Measurements from ENCODE around the gene TSR3. TPM values are rescaled to one million over a fixed set of nuclear protein-coding genes. Genes with fewer than 3 reads are reported as not detected.

The TSR3 gene
- total and polyA plus RNA-seq, 2 of the 13 experiments (the other 11 are each of a cell fraction or from before 2014, with no cell fraction given): 24.2 to 51.0 TPM

DNA sequence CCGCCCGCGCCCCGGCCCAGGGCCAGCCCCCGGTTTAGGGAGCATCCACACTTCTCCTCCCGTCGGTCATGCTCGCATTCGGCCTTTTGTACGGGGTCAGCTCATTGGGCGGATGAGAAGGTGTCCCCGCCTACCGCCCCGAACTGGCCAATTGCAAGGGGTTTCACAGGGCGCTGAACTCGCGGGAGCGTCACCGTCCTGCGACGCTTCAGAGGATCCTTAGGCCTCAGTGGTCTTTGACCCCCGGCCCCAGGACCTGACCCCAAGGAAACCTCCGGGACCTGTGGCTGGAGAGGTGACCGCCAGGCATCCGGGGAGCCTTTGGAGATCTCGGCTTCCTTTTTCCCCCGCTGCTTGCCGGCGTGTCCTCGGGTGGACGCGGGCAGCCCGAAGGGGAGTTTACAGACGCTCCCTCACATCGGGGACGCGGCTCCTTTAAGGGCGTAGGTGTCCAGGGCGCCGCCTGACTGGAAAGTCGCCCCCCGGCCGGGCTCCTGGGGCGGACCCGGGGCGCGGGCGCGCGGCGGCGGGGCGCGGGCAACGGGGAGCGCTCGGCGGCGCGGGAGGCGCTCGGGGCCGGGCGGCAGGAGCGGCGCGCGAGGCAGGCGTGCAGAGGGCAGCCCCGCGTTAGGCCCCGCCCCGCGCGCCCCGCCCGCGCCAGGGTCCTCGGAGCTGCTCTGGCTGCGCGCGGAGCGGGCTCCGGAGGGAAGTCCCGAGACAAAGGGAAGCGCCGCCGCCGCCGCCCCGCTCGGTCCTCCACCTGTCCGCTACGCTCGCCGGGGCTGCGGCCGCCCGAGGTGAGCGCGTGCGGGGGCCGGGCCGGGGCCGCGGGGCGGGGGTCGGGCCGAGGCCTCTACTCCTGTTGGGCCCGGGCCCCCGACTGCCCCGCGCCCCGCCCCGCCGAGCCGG lies 42.4 kb downstream of the TSR3 start, which contains the start of gene UBE2I (continued):
- TF ChIP-seq, protein P1, sequence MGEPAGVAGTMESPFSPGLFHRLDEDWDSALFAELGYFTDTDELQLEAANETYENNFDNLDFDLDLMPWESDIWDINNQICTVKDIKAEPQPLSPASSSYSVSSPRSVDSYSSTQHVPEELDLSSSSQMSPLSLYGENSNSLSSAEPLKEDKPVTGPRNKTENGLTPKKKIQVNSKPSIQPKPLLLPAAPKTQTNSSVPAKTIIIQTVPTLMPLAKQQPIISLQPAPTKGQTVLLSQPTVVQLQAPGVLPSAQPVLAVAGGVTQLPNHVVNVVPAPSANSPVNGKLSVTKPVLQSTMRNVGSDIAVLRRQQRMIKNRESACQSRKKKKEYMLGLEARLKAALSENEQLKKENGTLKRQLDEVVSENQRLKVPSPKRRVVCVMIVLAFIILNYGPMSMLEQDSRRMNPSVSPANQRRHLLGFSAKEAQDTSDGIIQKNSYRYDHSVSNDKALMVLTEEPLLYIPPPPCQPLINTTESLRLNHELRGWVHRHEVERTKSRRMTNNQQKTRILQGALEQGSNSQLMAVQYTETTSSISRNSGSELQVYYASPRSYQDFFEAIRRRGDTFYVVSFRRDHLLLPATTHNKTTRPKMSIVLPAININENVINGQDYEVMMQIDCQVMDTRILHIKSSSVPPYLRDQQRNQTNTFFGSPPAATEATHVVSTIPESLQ (CRISPR knock-in tag; conservative IDR thresholded peaks at IDR 0.05): no peak
- TF ChIP-seq NFYB (CRISPR knock-in tag; IDR thresholded peaks at IDR 0.05) (peak; percentile 94), ZNF547 (CRISPR knock-in tag; IDR thresholded peaks at IDR 0.05) (peak; percentile 93), EP300 (IDR thresholded peaks at IDR 0.05; ENCODE audit: low read depth in 2 of 2, low read length in 2 of 2) (no peak), EP300 (CRISPR knock-in tag; IDR thresholded peaks at IDR 0.05; ENCODE audit: borderline replicate concordance) (no peak), NR3C1 (CRISPR knock-in tag; IDR thresholded peaks at IDR 0.05) (no peak), TOPORS (CRISPR knock-in tag; IDR thresholded peaks at IDR 0.05) (no peak), SUZ12 (IDR thresholded peaks at IDR 0.05; ENCODE audit: low read depth, low read length) (no peak), POGK (CRISPR knock-in tag; conservative IDR thresholded peaks at IDR 0.05) (0 out of 2 replicates have a peak, but pooled peaks have one; percentile 6), CC2D1A (CRISPR knock-in tag; IDR thresholded peaks at IDR 0.05) (no peak), ZNF737 (CRISPR knock-in tag; IDR thresholded peaks at IDR 0.05; ENCODE audit: borderline replicate concordance) (peak; percentile 97), ONECUT2 (CRISPR knock-in tag; IDR thresholded peaks at IDR 0.05) (no peak), ZXDC (CRISPR knock-in tag; IDR thresholded peaks at IDR 0.05) (no peak), NR2F2 (IDR thresholded peaks at IDR 0.05; ENCODE audit: borderline replicate concordance, low read depth) (peak; percentile 27; the same call in 1 of the 2 replicates), ETV6 (CRISPR knock-in tag; conservative IDR thresholded peaks at IDR 0.05) (no peak; the same call in none of the 2 replicates), ZSCAN29 (CRISPR knock-in tag; conservative IDR thresholded peaks at IDR 0.05) (0 out of 2 replicates have a peak, but pooled peaks have one; percentile 27), SATB2 (CRISPR knock-in tag; IDR thresholded peaks at IDR 0.05) (peak; percentile 88), ETV5 (CRISPR knock-in tag; IDR thresholded peaks at IDR 0.05; ENCODE audit: borderline replicate concordance) (peak; percentile 29; the same call in 1 of the 2 replicates)
- TF ChIP-seq, protein P2, sequence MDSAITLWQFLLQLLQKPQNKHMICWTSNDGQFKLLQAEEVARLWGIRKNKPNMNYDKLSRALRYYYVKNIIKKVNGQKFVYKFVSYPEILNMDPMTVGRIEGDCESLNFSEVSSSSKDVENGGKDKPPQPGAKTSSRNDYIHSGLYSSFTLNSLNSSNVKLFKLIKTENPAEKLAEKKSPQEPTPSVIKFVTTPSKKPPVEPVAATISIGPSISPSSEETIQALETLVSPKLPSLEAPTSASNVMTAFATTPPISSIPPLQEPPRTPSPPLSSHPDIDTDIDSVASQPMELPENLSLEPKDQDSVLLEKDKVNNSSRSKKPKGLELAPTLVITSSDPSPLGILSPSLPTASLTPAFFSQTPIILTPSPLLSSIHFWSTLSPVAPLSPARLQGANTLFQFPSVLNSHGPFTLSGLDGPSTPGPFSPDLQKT (CRISPR knock-in tag; IDR thresholded peaks at IDR 0.05; ENCODE audit: borderline replicate concordance): no peak
- TF ChIP-seq, protein P3, sequence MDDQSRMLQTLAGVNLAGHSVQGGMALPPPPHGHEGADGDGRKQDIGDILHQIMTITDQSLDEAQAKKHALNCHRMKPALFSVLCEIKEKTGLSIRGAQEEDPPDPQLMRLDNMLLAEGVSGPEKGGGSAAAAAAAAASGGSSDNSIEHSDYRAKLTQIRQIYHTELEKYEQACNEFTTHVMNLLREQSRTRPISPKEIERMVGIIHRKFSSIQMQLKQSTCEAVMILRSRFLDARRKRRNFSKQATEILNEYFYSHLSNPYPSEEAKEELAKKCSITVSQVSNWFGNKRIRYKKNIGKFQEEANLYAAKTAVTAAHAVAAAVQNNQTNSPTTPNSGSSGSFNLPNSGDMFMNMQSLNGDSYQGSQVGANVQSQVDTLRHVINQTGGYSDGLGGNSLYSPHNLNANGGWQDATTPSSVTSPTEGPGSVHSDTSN (CRISPR knock-in tag; IDR thresholded peaks at IDR 0.05; ENCODE audit: borderline replicate concordance): no peak
